ENCODE measurements around the gene ZNF793. TPM values are rescaled to one million over a fixed set of nuclear protein-coding genes. Genes with fewer than 3 reads are reported as not detected.

ZNF793 gene
- total RNA-seq: 0.86 and 0.98 TPM in 2 replicates

DNA sequence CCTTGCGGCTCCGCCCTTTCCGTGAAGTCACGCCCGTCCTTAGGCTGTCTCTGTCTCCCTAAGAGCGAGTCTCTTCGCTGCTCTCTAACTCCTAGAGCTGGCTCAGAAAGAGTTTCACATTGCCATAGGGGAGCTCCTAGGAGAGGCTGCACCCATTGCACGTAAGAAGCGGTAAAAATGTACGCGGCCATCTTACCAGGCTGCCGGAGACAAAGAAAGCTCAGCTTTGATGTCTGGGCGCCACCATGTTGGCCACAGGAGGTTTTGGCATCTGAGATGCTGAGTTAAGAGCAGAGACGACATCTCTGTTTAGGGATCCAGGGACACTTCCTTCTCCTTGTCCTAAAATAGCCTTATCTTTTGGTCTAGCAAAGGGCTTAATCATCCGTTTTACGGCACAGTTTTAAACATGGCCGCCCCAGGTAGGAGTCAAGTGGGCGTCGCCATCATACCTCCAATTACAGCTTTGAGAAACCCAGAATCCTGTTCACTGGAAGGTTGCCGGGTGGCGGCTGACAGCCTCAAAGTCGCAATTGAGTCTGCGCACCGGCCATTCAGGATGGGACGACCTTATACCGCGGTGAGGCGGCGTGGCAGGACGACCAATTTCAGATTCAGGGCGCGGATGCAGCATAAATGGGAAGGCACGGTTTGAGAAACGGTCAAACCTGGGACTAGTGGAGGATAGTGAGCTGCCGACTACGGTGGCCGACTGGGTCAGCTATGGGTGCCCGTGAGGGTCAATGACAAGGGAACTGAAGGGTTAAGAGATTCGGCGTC is at the start of gene ZNF793:
Gene ZNF793, plus strand, starts transcription at position 553 of the 780 bp plus-strand sequence. CDS start 16,501 bp downstream, outside the sequence.

DNA sequence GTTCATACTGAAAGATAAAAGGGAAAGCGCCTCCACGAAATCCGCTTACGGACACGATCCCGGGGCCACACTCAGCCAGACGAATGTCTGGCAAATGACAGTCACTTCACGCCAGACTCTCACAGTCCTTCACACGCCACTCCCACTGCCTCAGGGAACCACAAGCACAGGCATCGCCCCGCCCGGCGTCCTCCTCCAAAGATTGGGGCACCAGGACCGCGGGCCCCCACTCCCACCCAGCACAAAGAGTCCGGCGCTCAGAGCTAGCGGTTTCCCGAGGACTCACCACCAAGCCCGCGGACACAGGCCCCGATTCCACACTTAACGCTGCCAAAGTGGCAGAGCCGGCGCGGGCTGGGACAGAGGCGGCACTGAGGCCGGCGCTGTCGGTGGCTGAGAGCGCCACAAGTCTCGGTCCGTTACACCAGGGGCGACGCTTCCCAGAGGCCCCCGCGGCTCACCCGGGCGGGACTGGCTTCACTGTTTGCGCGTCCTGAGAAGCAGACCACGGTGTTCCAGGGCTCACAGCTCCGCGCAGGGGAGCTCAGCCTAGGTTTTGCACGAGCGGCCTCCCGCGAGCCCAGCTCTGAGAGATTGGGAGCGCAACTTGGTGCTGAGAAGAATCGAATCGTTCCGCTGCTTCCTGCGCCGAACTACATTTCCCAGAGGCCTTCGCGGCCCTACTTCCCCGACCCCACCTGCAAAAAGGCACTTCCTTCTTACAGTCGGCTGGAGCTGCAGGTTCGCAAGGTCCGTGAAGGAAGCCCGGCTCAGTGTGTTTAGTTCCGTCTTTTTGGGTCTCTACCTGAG is 39.7 kb upstream of the ZNF793 start, which contains the start of gene ZNF569:
Gene ZNF569, minus strand, starts transcription at position 647 of the 810 bp plus-strand sequence. CDS start 22,523 bp downstream, outside the sequence.

DNA sequence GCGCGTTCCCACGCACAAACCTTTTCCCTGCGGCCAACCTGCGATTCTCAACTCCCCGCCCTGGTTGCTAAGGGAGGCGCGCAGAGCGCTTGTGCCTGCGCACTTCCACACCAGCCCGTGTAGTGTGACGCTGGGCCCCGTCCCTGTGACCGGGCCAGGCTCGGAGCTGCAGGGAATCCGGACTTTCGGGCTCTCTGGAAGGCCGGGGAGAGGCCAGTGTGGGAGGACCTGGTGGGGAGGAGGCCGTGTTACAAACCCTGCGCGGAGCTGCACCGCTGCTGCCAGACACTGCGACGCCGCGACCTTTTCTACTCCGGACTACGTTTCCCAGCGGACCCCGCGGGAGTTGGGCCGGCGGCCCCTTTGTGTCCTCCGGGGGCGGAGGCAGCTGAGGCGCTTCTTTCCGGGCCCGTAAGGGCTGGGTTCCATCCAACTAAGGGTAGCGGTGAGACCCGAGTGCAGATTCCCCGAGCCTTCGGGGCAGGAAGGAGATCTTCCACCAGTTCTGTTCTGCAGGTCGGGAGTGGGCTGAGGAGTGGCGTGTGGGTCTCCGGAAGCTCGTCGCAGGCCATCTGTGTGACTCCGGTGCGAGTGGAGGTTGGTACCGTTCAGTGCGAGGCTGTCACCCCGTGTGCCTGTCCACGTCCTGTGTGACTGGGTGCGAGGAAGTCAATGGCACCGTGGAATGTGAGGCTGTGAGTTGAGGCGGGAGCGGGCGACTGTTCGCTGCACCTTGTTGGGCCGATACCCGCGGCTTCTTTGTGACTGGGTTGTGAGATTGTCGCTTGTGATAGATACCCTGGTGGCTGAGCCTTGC is 37.6 kb upstream of the ZNF793 start, which contains the start of gene ZNF570:
Gene ZNF570, plus strand, starts transcription at position 396 of the 817 bp plus-strand sequence. CDS start 999 bp downstream, outside the sequence.

Other genes starting within 250 kb of the ZNF793 start
- 3.5 and 5.6 TPM in 2 replicates for gene ZNF527, start 135.8 kb upstream of the ZNF793 start, total RNA-seq
- gene ZNF569, start 39.5 kb upstream of the ZNF793 start, total RNA-seq: 4.6 and 5.8 TPM in 2 replicates
- 6.2 and 7.5 TPM in 2 replicates for gene ZNF570, start 37.6 kb upstream of the ZNF793 start, total RNA-seq
- 1.7 and 2.0 TPM in 2 replicates for gene ZNF571, start 87.9 kb downstream of the ZNF793 start, total RNA-seq
- 0.19 and 0.33 TPM in 2 replicates for gene ZNF540, start 87.9 kb downstream of the ZNF793 start, total RNA-seq
- gene ZFP30, start 148.5 kb downstream of the ZNF793 start, total RNA-seq: 11.4 and 15.4 TPM in 2 replicates
- gene ZNF607, start 212.8 kb downstream of the ZNF793 start, total RNA-seq: 2.5 and 2.9 TPM in 2 replicates

All from vein endothelial cell (primary cell).